Stimulated activated CD4-positive, alpha-beta T cell treated with anti-CD3 and anti-CD28 coated beads, TNF-alpha, amount 100 ng/mL, for 1 hour (primary cell): Measurements from ENCODE around the gene ERVK3-1.

Experiments used
- DNase-seq, 3 donors: peaks; one replicate each; pipeline ENCODE4 v3.0.0-alpha.2; 2020; ENCODE audit warnings: low read depth in 3 of 3, low spot score in 1 of 3

Gene ERVK3-1

GRCh38 chr19:58357481-58358145 lies 52.4 kb downstream of the ERVK3-1 start:
- DNase-seq: no peak

GRCh38 chr19:58361900-58362271 lies 56.7 kb downstream of the ERVK3-1 start:
- no peak for DNase-seq

- peak; percentile 93 to 94 (median 93) for DNase-seq
These were observed 57.3 kb downstream of the ERVK3-1 start, which contains the start of gene ZNF497 for GRCh38 chr19:58362272-58362994. Gene ZNF497 (minus strand): TSS chr19:58362751. CDS start chr19:58357635, 5,116 bp downstream.

GRCh38 chr19:58364146-58364545 lies 59.0 kb downstream of the ERVK3-1 start:
- no peak for DNase-seq
